GM21360 (cell line): ENCODE data around the gene NUP107.
A peak's percentile ranks its signal among the peaks of the same experiment; 100 is the strongest.

Experiments
- ATAC-seq: cut with Tn5 transposase; IDR thresholded peaks from one replicate; pipeline ENCODE4 v1.9.1; 2021; ENCODE audit warnings: mild to moderate bottlenecking, moderate library complexity; ENCODE audit not compliant: unreplicated experiment

The NUP107 gene

GRCh38 chr12:68733661-68734071 lies 46.9 kb downstream of the NUP107 start:
- ATAC-seq, result no peak

- ATAC-seq, result no peak
These were observed 53.1 kb downstream of the NUP107 start for GRCh38 chr12:68739891-68740290.

GRCh38 chr12:68743356-68743755 lies 56.6 kb downstream of the NUP107 start:
- no peak for ATAC-seq

- ATAC-seq, result no peak
These were observed 58.7 kb downstream of the NUP107 start for GRCh38 chr12:68745376-68745903.

- ATAC-seq, result peak; percentile 95
These were observed 59.3 kb downstream of the NUP107 start, which contains the start of gene SLC35E3 for GRCh38 chr12:68745904-68746571. Gene SLC35E3 (plus strand): TSS chr12:68746176. CDS start chr12:68746378, 202 bp downstream.

GRCh38 chr12:68746572-68747180 lies 59.9 kb downstream of the NUP107 start:
- peak; percentile 30 for ATAC-seq

- no peak for ATAC-seq
These were observed 62.7 kb downstream of the NUP107 start for GRCh38 chr12:68749443-68749842.

- ATAC-seq, result no peak
These were observed 63.1 kb downstream of the NUP107 start for GRCh38 chr12:68749861-68750260.

- no peak for ATAC-seq
These were observed 63.7 kb downstream of the NUP107 start for GRCh38 chr12:68750506-68750905.

GRCh38 chr12:68755536-68756243 lies 68.9 kb downstream of the NUP107 start:
- ATAC-seq, result no peak

- no peak for ATAC-seq
These were observed 73.1 kb downstream of the NUP107 start for GRCh38 chr12:68759852-68760251.

- ATAC-seq, result no peak
These were observed 74.1 kb downstream of the NUP107 start for GRCh38 chr12:68760806-68761441.

GRCh38 chr12:68761442-68761812 lies 74.6 kb downstream of the NUP107 start:
- ATAC-seq, result no peak

GRCh38 chr12:68761901-68762630 lies 75.3 kb downstream of the NUP107 start:
- ATAC-seq, result no peak

GRCh38 chr12:68762691-68763090 lies 75.9 kb downstream of the NUP107 start:
- no peak for ATAC-seq

GRCh38 chr12:68765696-68766095 lies 78.9 kb downstream of the NUP107 start:
- ATAC-seq, result no peak

- ATAC-seq, result no peak
These were observed 79.9 kb downstream of the NUP107 start for GRCh38 chr12:68766646-68767045.

- no peak for ATAC-seq
These were observed 80.4 kb downstream of the NUP107 start for GRCh38 chr12:68767191-68767590.

- no peak for ATAC-seq
These were observed 81.7 kb downstream of the NUP107 start for GRCh38 chr12:68768431-68768939.

- ATAC-seq, result no peak
These were observed 83.2 kb downstream of the NUP107 start for GRCh38 chr12:68769941-68770340.
